Thyroid gland (tissue), 4 donors: Measurements from ENCODE around the gene KCTD2. TPM values are rescaled to one million over a fixed set of nuclear protein-coding genes. Genes with fewer than 3 reads are reported as not detected.
"Not testable (repeated sequence)": the region's sequence is repeated elsewhere in the genome, so short reads cannot be mapped to it uniquely, and the experiment has no call there.

Experiments used
- DNase-seq, 2 donors: peaks; one replicate each; pipeline ENCODE4 v3.0.0-alpha.2; 2019
- H3K27ac ChIP-seq, 3 donors: fragments of 200-600 bp; sonication (generic); 1 replicate in 2 of 3; 2 replicates in 1 of 3; pipeline ENCODE4 v1.5.1; 2016 to 2019; ENCODE audit warnings: mild to moderate bottlenecking in 1 of 3, moderate library complexity in 1 of 3
- H3K27me3 ChIP-seq: fragments of 200-600 bp; sonication (generic); one replicate; pipeline ENCODE4 v1.5.1; 2019
- H3K36me3 ChIP-seq, 2 donors: fragments of 200-600 bp; sonication (generic); one replicate each; pipeline ENCODE4 v1.5.1; 2016 to 2019
- H3K4me1 ChIP-seq, 2 donors: fragments of 200-600 bp; sonication (generic); one replicate each; pipeline ENCODE4 v1.5.1; 2017 to 2019
- H3K4me3 ChIP-seq, 3 donors: fragments of 200-600 bp; sonication (generic); replicated peaks in 1 of 3; 1 replicate in 2 of 3; 2 replicates in 1 of 3; pipeline ENCODE4 v1.5.1; 2016; ENCODE audit warnings: mild to moderate bottlenecking in 1 of 3
- H3K9me3 ChIP-seq: fragments of 200-600 bp; sonication (generic); one replicate; pipeline ENCODE4 v1.5.1; 2017
- CTCF ChIP-seq, 6 experiments: fragments of 200-600 bp in 3 of 6; fragments of 450-650 bp in 3 of 6; sonication (generic) in 3 of 6; IDR thresholded peaks; one replicate each; pipeline ENCODE4 v1.5.1; 2016 to 2019; ENCODE audit warnings: antibody characterized with exemption in 6 of 6, mild to moderate bottlenecking in 2 of 6, inconsistent platforms in 1 of 6, moderate library complexity in 1 of 6
- POLR2A ChIP-seq, 2 donors: fragments of 450-650 bp; IDR thresholded peaks; one replicate each; pipeline ENCODE4 v1.6.1; 2017; ENCODE audit warnings: antibody characterized with exemption in 2 of 2, mild to moderate bottlenecking in 2 of 2, moderate library complexity in 1 of 2
- WGBS, 2 donors: methylation state at CpG; one replicate each; pipeline ENCODE4 v1.1.5; 2017; 5-methylcytosine and 5-hydroxymethylcytosine counted together
- intact Hi-C: fragments of 100-400 bp; cut with DNase I; formaldehyde crosslinking; loops from one replicate; pipeline ENCODE4 v1.15.1; 2023
- total RNA-seq, 4 donors: library from RNA; depleted of rRNA; stranded (reverse); fragments of >200 nt; gene quantifications; one replicate each; pipeline ENCODE4 v1.2.3, GENCODE V29; 2016

The KCTD2 gene
- total RNA-seq, 4 donors from 2014 or later, result 33.6 to 48.6 (median 41.7) TPM

GRCh38 chr17:75019710-75020109 is 27.3 kb upstream of the KCTD2 start:
- H3K9me3 ChIP-seq, result no peaks in the 10 kb centered on the region
- H3K36me3 ChIP-seq, result peaks cover 13 to 18% of the 10 kb centered on the region in 2 donors
- 96 to 97% methylated on average over 3 of the region's 3 CpGs for WGBS, 2 donors
- no peak overlapping the region for H3K27ac ChIP-seq
- no peaks in the 10 kb centered on the region for H3K4me1 ChIP-seq
- no peak overlapping the region for H3K4me3 ChIP-seq
- no peak for DNase-seq
- TF ChIP-seq POLR2A (IDR thresholded peaks at IDR 0.05) (no peak), CTCF (IDR thresholded peaks at IDR 0.05) (no peak)
- H3K27me3 ChIP-seq, result no peaks in the 10 kb centered on the region
- intact Hi-C loops, result no loop called here

- no peak for DNase-seq
- H3K9me3 ChIP-seq, result no peaks in the 10 kb centered on the region
- H3K27me3 ChIP-seq, result no peaks in the 10 kb centered on the region
- H3K27ac ChIP-seq, result no peak overlapping the region
- intact Hi-C loops, result no loop called here
- peaks cover 13 to 18% of the 10 kb centered on the region in 2 donors for H3K36me3 ChIP-seq
- H3K4me1 ChIP-seq, result no peaks in the 10 kb centered on the region
- TF ChIP-seq POLR2A (IDR thresholded peaks at IDR 0.05) (no peak), CTCF (IDR thresholded peaks at IDR 0.05) (no peak)
- no peak overlapping the region for H3K4me3 ChIP-seq
- WGBS, 2 donors, result 92 to 94% methylated on average over 19 of the region's 19 CpGs
Observed at GRCh38 chr17:75020331-75021110, 26.5 kb upstream of the KCTD2 start.

- H3K27me3 ChIP-seq, result no peaks in the 10 kb centered on the region
- DNase-seq, result no peak
- TF ChIP-seq POLR2A (IDR thresholded peaks at IDR 0.05), result no peak
- TF ChIP-seq CTCF (IDR thresholded peaks at IDR 0.05), result no peak
- 90 to 91% methylated on average over 10 of the region's 10 CpGs for WGBS, 2 donors
- H3K9me3 ChIP-seq, result no peaks in the 10 kb centered on the region
- H3K4me3 ChIP-seq, result no peak overlapping the region
- H3K4me1 ChIP-seq, result no peaks in the 10 kb centered on the region
- peaks cover 13 to 18% of the 10 kb centered on the region in 2 donors for H3K36me3 ChIP-seq
- intact Hi-C loops, result no loop called here
- no peak overlapping the region for H3K27ac ChIP-seq
Observed at GRCh38 chr17:75024686-75025397, 22.2 kb upstream of the KCTD2 start.

- H3K4me1 ChIP-seq, DNase-seq, H3K27ac ChIP-seq, intact Hi-C loops, H3K27me3 ChIP-seq, H3K9me3 ChIP-seq, H3K4me3 ChIP-seq: not testable (repeated sequence)
- H3K36me3 ChIP-seq, result peaks cover 13 to 18% of the 10 kb centered on the region in 2 donors
- 91 to 94% methylated on average over 9 of the region's 9 CpGs for WGBS, 2 donors
Observed at GRCh38 chr17:75025398-75025734, 21.7 kb upstream of the KCTD2 start.

GRCh38 chr17:75026650-75027049 is 20.4 kb upstream of the KCTD2 start:
- WGBS, 2 donors, result 72 to 85% methylated on average over 2 of the region's 2 CpGs

GRCh38 chr17:75030161-75030560 is 16.9 kb upstream of the KCTD2 start:
- Histone ChIP-seq H3K27ac (no peak overlapping the region), H3K36me3 (no peaks in the 10 kb centered on the region), H3K9me3 (no peaks in the 10 kb centered on the region), H3K4me1 (peaks cover 0 to 24% of the 10 kb centered on the region in 2 donors), H3K4me3 (no peak overlapping the region), H3K27me3 (no peaks in the 10 kb centered on the region)
- intact Hi-C loops, result no loop called here
- no peak for TF ChIP-seq POLR2A (IDR thresholded peaks at IDR 0.05)
- TF ChIP-seq CTCF (IDR thresholded peaks at IDR 0.05), result no peak
- DNase-seq, result no peak
- WGBS, 2 donors, result 87% methylated on average over 8 of the region's 8 CpGs

More at GRCh38 chr17:75026650-75027049, 20.4 kb upstream of the KCTD2 start:
- H3K36me3 ChIP-seq, H3K9me3 ChIP-seq, H3K4me1 ChIP-seq, DNase-seq, H3K4me3 ChIP-seq, H3K27ac ChIP-seq, H3K27me3 ChIP-seq, intact Hi-C loops: not testable (repeated sequence)
